Measurements from ENCODE around the gene VAMP2. TPM values are rescaled to one million over a fixed set of nuclear protein-coding genes. Genes with fewer than 3 reads are reported as not detected.
A peak's percentile ranks its signal among the peaks of the same experiment; 100 is the strongest.

VAMP2 gene
- total and polyA plus RNA-seq, 10 of the 15 experiments (the other 5 are each of a cell fraction or from before 2014, with no cell fraction given) = 3.0 to 35.2 (median 25.0) TPM

DNA sequence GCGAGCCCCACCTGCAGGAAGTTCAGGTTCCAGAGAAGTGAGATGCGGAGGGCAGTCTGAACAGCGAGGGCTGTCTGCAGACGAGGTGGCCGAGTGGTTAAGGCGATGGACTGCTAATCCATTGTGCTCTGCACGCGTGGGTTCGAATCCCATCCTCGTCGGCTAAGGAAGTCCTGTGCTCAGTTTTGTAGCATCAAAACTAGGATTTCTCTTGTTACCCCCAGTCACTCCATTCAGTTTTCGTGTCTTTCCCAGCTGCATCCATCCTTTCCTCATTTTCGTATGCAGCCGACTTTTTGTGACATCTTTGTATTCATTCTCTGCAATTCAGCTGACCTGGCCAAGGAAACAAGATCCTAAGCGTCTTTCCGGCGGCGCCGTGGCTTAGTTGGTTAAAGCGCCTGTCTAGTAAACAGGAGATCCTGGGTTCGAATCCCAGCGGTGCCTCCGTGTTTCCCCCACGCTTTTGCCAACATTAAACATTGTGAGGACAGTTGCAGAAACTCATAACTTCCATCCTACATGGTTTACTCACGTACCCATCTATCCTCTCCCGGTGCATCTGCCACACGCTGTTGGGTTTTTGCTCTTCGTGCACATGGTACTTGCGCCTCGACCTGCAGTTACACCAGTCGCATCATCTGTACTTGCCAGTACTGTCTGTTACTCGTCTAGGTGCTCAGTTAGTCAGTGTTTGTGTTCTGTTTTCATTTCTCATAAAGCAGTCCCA lies 24.2 kb upstream of the VAMP2 start (continued):
- no peak for TF ChIP-seq ZNF592 (IDR thresholded peaks at IDR 0.05)
- TF ChIP-seq RCOR1 (conservative IDR thresholded peaks at IDR 0.05; ENCODE audit: low read depth, low read length) = no peak
- TF ChIP-seq, protein P1, sequence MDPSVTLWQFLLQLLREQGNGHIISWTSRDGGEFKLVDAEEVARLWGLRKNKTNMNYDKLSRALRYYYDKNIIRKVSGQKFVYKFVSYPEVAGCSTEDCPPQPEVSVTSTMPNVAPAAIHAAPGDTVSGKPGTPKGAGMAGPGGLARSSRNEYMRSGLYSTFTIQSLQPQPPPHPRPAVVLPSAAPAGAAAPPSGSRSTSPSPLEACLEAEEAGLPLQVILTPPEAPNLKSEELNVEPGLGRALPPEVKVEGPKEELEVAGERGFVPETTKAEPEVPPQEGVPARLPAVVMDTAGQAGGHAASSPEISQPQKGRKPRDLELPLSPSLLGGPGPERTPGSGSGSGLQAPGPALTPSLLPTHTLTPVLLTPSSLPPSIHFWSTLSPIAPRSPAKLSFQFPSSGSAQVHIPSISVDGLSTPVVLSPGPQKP (IDR thresholded peaks at IDR 0.05; ENCODE audit: low read depth, low read length) = no peak
- TF ChIP-seq CEBPZ (IDR thresholded peaks at IDR 0.05; ENCODE audit: low read depth, low read length) = no peak
- TF ChIP-seq IRF4 (IDR thresholded peaks at IDR 0.05; ENCODE audit: low read depth, low read length) = peak; percentile 59; the same call in 1 of the 2 replicates
- TF ChIP-seq TCF12 (IDR thresholded peaks at IDR 0.05; ENCODE audit: low read depth, low read length) = peak; percentile 43; the same call in 1 of the 2 replicates
- TF ChIP-seq, protein P2, sequence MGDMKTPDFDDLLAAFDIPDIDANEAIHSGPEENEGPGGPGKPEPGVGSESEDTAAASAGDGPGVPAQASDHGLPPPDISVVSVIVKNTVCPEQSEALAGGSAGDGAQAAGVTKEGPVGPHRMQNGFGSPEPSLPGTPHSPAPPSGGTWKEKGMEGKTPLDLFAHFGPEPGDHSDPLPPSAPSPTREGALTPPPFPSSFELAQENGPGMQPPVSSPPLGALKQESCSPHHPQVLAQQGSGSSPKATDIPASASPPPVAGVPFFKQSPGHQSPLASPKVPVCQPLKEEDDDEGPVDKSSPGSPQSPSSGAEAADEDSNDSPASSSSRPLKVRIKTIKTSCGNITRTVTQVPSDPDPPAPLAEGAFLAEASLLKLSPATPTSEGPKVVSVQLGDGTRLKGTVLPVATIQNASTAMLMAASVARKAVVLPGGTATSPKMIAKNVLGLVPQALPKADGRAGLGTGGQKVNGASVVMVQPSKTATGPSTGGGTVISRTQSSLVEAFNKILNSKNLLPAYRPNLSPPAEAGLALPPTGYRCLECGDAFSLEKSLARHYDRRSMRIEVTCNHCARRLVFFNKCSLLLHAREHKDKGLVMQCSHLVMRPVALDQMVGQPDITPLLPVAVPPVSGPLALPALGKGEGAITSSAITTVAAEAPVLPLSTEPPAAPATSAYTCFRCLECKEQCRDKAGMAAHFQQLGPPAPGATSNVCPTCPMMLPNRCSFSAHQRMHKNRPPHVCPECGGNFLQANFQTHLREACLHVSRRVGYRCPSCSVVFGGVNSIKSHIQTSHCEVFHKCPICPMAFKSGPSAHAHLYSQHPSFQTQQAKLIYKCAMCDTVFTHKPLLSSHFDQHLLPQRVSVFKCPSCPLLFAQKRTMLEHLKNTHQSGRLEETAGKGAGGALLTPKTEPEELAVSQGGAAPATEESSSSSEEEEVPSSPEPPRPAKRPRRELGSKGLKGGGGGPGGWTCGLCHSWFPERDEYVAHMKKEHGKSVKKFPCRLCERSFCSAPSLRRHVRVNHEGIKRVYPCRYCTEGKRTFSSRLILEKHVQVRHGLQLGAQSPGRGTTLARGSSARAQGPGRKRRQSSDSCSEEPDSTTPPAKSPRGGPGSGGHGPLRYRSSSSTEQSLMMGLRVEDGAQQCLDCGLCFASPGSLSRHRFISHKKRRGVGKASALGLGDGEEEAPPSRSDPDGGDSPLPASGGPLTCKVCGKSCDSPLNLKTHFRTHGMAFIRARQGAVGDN (IDR thresholded peaks at IDR 0.05) = peak; percentile 56
- no peak for TF ChIP-seq EGR1 (IDR thresholded peaks at IDR 0.05; ENCODE audit: borderline replicate concordance in 1 of 2, low read depth in 2 of 2, low read length in 2 of 2)
- TF ChIP-seq STAT3 (IDR thresholded peaks at IDR 0.05; ENCODE audit: low read depth, low read length) = 0 out of 2 replicates have a peak, but pooled peaks have one; percentile 29
- no peak for TF ChIP-seq MYC (IDR thresholded peaks at IDR 0.05; ENCODE audit: insufficient read depth, insufficient read length, insufficient replicate concordance, low read length, severe bottlenecking)
- no peak for TF ChIP-seq HDAC6 (IDR thresholded peaks at IDR 0.05; ENCODE audit: unreplicated experiment)
- TF ChIP-seq NFIC (IDR thresholded peaks at IDR 0.05; ENCODE audit: low read depth, low read length) = peak; percentile 53; the same call in 1 of the 2 replicates
- no peak for TF ChIP-seq YBX1 (IDR thresholded peaks at IDR 0.05)
- no peak for TF ChIP-seq BACH1 (IDR thresholded peaks at IDR 0.05; ENCODE audit: borderline replicate concordance)
- TF ChIP-seq WRNIP1 (IDR thresholded peaks at IDR 0.05; ENCODE audit: borderline replicate concordance, low read depth, low read length) = peak; percentile 87; the same call in 1 of the 2 replicates
- TF ChIP-seq CBFB (IDR thresholded peaks at IDR 0.05; ENCODE audit: low read depth) = peak; percentile 29; the same call in 1 of the 2 replicates

All from GM12878 (cell line).